B cell (primary cell): ENCODE data around the gene ATP9B.

Experiments
- CTCF ChIP-seq: fragments of 200-600 bp; IDR thresholded peaks from one replicate; pipeline ENCODE4 v1.8.0; 2022; ENCODE audit warnings: antibody characterized with exemption, mild to moderate bottlenecking
- EZH2 ChIP-seq: IDR thresholded peaks from 2 replicates; pipeline ENCODE4 v1.6.1; 2012; ENCODE audit warnings: borderline replicate concordance, low read depth, mild to moderate bottlenecking, moderate library complexity, low read length; ENCODE audit not compliant: insufficient read depth, poor library complexity, severe bottlenecking

GRCh38 chr18:79317703-79318102 lies 248.5 kb downstream of the ATP9B start:
- TF ChIP-seq CTCF: no peak
- TF ChIP-seq EZH2: no peak
